RWPE1 (cell line): ENCODE measurements around the gene CANT1.

Source experiments
- CTCF ChIA-PET: fragments of 350-600 bp; sonication (Branson Sonifier 250); formaldehyde crosslinking; extraction: SDS; loops from one replicate; lab custom pipeline; 2021; lab: Yijun Ruan, JAX
- POLR2A ChIA-PET: fragments of 400-600 bp; formaldehyde crosslinking; extraction: SDS; loops from one replicate; lab custom pipeline; 2020; ENCODE audit warnings: antibody characterized with exemption; ENCODE audit not compliant: low non-redundant PET; lab: Yijun Ruan, JAX
- DNase-seq: peaks from one replicate; pipeline ENCODE4 v3.0.0; 2012; ENCODE audit warnings: low spot score
- H3K27ac ChIP-seq: fragments of 450-650 bp; 2 replicates; pipeline ENCODE4 v1.5.1; 2017
- CTCF ChIP-seq: fragments of 450-650 bp; conservative IDR thresholded peaks from 2 replicates; pipeline ENCODE4 v1.5.1; 2017; ENCODE audit warnings: low read depth, mild to moderate bottlenecking

Gene CANT1

GRCh38 chr17:79009397-79010303, at the start of gene CANT1:
CANT1 (minus strand) TSS chr17:79009764; CDS start chr17:78997622, 12,142 bp downstream.
- peak within 1 kb of the TSS; percentile 85 for H3K27ac ChIP-seq
- no peak for TF ChIP-seq CTCF
- POLR2A ChIA-PET: interaction anchor here (0.6 kb wide), 2 partner anchors 19 to 96 kb away, joined by 3 to 6 read pairs; no protein-coding TSS in a partner anchor
- peak; percentile 90 for DNase-seq
- CTCF ChIA-PET: interaction anchor here (0.6 kb wide), 3 partner anchors 18 to 836 kb away, joined by 3 to 5 read pairs (median 4); no protein-coding TSS in a partner anchor

DNA sequence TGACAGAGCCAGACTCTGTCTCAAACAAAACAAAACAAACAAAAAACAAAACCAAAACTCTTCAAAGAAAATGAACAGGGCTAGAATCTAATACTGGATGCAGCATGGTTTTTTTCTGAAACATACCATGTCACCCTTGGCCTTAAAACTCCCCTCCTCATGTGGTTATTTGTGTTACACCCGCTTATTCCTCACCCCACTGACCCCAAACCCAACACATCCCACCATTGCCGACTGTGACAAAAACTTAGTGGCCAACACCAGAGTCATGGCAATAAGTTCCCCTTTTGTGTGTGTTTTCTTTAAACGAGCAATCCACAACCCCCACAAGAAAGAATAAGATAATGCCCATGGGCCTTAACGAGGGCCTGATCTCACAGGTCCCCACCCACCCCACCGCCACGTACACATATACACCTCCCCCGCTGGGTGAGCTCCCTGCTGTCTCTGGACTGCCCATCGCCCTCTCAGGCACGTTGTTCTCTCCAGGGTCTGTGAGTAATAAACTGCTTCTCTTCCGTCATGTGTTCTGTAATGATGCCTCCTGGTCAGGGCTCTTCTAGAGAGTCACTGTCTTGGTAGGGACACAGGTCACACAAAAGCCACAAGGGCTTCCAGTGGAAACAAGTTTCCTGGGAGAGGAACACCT, 48.3 kb upstream of the CANT1 start:
- H3K27ac ChIP-seq: no peak overlapping the region
- TF ChIP-seq CTCF: no peak
- ChIA-PET CTCF (no interaction called here), POLR2A (no interaction called here)
- no peak for DNase-seq

DNA sequence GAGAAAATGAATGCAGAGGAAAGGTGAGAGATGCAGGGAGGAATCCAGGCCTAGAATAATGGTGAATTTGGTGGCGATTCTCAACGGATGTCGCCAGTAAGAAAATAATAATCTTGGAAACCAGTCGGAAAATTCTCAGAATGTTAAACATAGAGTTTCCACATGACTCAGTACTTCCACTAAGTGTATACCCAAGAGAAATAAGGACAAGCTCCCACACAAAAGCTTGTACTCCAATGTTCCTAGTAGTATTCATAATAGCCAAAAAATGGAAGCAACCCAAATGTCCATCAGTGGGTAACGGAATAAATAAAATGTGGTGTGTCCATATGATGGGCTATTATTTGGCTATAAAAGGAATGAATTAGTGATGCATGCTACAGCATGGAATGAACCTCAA, 45.6 kb upstream of the CANT1 start:
- ChIA-PET POLR2A (no interaction called here), CTCF (interaction anchor here (2.1 kb wide), 1 partner anchor 10 kb away, joined by 6 read pairs; no protein-coding TSS in a partner anchor)
- no peak for TF ChIP-seq CTCF
- no peak for DNase-seq
- no peak overlapping the region for H3K27ac ChIP-seq

- no peak overlapping the region for H3K27ac ChIP-seq
- no peak for DNase-seq
- CTCF ChIA-PET: interaction anchor here (2.1 kb wide), 1 partner anchor 9 kb away, joined by 6 read pairs; no protein-coding TSS in a partner anchor
- POLR2A ChIA-PET: no interaction called here
- TF ChIP-seq CTCF: no peak
Observed at GRCh38 chr17:79054200-79054960, 44.8 kb upstream of the CANT1 start.

GRCh38 chr17:79053251-79053925, 43.8 kb upstream of the CANT1 start:
- H3K27ac ChIP-seq: no peak overlapping the region
- POLR2A ChIA-PET: no interaction called here
- CTCF ChIA-PET: interaction anchor here (0.7 to 2.1 kb wide), 2 partner anchors 8 to 11 kb away, joined by 4 to 6 read pairs; no protein-coding TSS in a partner anchor
- no peak for TF ChIP-seq CTCF
- no peak for DNase-seq
